Measurements from ENCODE around the gene PLCB2. TPM values are rescaled to one million over a fixed set of nuclear protein-coding genes. Genes with fewer than 3 reads are reported as not detected.

PLCB2 gene
- total and polyA plus RNA-seq, 9 of the 15 experiments (the other 6 are each of a cell fraction or from before 2014, with no cell fraction given), result 0.37 to 12.3 (median 8.0) TPM

GRCh38 chr15:40282147-40282868 is 25.4 kb downstream of the PLCB2 start (continued):
- TF ChIP-seq NFIX (CRISPR knock-in tag; IDR thresholded peaks at IDR 0.05; ENCODE audit: low read depth) (no peak), ETS1 (conservative IDR thresholded peaks at IDR 0.05; ENCODE audit: control insufficient read depth, low read depth, low read length) (no peak), TAL1 (IDR thresholded peaks at IDR 0.05) (no peak), PHF20 (IDR thresholded peaks at IDR 0.05; ENCODE audit: partially characterized antibody) (no peak), HCFC1 (IDR thresholded peaks at IDR 0.05; ENCODE audit: low read depth, low read length) (no peak), TCF15 (CRISPR knock-in tag; IDR thresholded peaks at IDR 0.05) (no peak), ZNF408 (CRISPR knock-in tag; IDR thresholded peaks at IDR 0.05; ENCODE audit: low read depth) (no peak), SMARCA5 (IDR thresholded peaks at IDR 0.05) (no peak), ATF1 (CRISPR knock-in tag; IDR thresholded peaks at IDR 0.05) (no peak), ATF1 (tag; IDR thresholded peaks at IDR 0.05) (peak; percentile 45; the same call in 1 of the 2 replicates), ZNF592 (IDR thresholded peaks at IDR 0.05) (0 out of 2 replicates have a peak, but pooled peaks have one; percentile 33), PRDM10 (IDR thresholded peaks at IDR 0.05; ENCODE audit: partially characterized antibody) (no peak)
